C4-2B (cell line): Measurements from ENCODE around the gene FAM234B.

ENCODE experiments used
- H3K27ac ChIP-seq: fragments of 450-650 bp; 2 replicates; pipeline ENCODE4 v1.5.1; 2017
- CTCF ChIP-seq: fragments of 450-650 bp; conservative IDR thresholded peaks from 2 replicates; pipeline ENCODE4 v1.5.1; 2017; ENCODE audit warnings: mild to moderate bottlenecking
- ZFX ChIP-seq: fragments of 450-650 bp; IDR thresholded peaks from 2 replicates; pipeline ENCODE4 v1.6.1; 2017

The FAM234B gene

GRCh38 chr12:13026286-13026685 lies 17.9 kb upstream of the FAM234B start:
- H3K27ac ChIP-seq = no peak overlapping the region; the same call in 1 of the 2 replicates
- TF ChIP-seq CTCF (no peak), ZFX (no peak)

GRCh38 chr12:13027032-13027431 lies 17.1 kb upstream of the FAM234B start:
- no peak for TF ChIP-seq ZFX
- no peak for TF ChIP-seq CTCF
- no peak overlapping the region for H3K27ac ChIP-seq

GRCh38 chr12:13027508-13027907 lies 16.7 kb upstream of the FAM234B start:
- H3K27ac ChIP-seq = no peak overlapping the region
- TF ChIP-seq CTCF (no peak), ZFX (no peak)

- TF ChIP-seq CTCF (no peak), ZFX (no peak)
These were observed 15.2 kb upstream of the FAM234B start for GRCh38 chr12:13028825-13029570.

GRCh38 chr12:13030541-13031291 lies 13.5 kb upstream of the FAM234B start:
- no peak overlapping the region for H3K27ac ChIP-seq
- TF ChIP-seq CTCF = no peak
- TF ChIP-seq ZFX = no peak

More at GRCh38 chr12:13028825-13029570, 15.2 kb upstream of the FAM234B start:
- no peak overlapping the region for H3K27ac ChIP-seq

GRCh38 chr12:13032164-13032563 lies 12.0 kb upstream of the FAM234B start:
- no peak overlapping the region for H3K27ac ChIP-seq

More at GRCh38 chr12:13032164-13032563, 12.0 kb upstream of the FAM234B start:
- no peak for TF ChIP-seq CTCF
- TF ChIP-seq ZFX = no peak
